GM12878 (cell line): ENCODE results near the gene RREB1. TPM values are rescaled to one million over a fixed set of nuclear protein-coding genes. Genes with fewer than 3 reads are reported as not detected.

ENCODE experiments used
- ATAC-seq: fragments of 200-7000 bp; cut with Tn5 transposase; 3 replicates; pipeline ENCODE4 v1.9.1; 2020; ENCODE audit warnings: mild to moderate bottlenecking, moderate library complexity
- BruUV-seq: library from RNA; stranded (reverse); fragments of 400-500 nt; replicated peaks from 2 replicates; lab custom pipeline; 2021; lab: Mats Ljungman, UMichigan
- CTCF ChIA-PET: fragments of 300-600 bp; sonication (Branson Sonifier 250); formaldehyde crosslinking; extraction: SDS; loops from one replicate; lab custom pipeline; 2021; ENCODE audit warnings: inconsistent platforms; lab: Yijun Ruan, JAX
- POLR2A ChIA-PET: fragments of 350-600 bp; formaldehyde crosslinking; extraction: SDS; loops from one replicate; lab custom pipeline; 2021; ENCODE audit warnings: inconsistent platforms; lab: Charles Lee
- RAD21 ChIA-PET: fragments of 300-600 bp; sonication (Branson Sonifier 250); formaldehyde crosslinking; loops from one replicate; lab custom pipeline; 2023; ENCODE audit warnings: antibody characterized with exemption; ENCODE audit not compliant: unreplicated experiment; lab: Charles Lee
- SMC1A ChIA-PET: fragments of 300-600 bp; sonication (Branson Sonifier 250); formaldehyde crosslinking; loops from one replicate; lab custom pipeline; 2023; ENCODE audit not compliant: unreplicated experiment, uncharacterized antibody; lab: Charles Lee
- DNase-seq: peaks from one replicate; pipeline ENCODE4 v3.0.0-alpha.2; 2011; ENCODE audit warnings: low read depth, low spot score
- FAIRE-seq: peaks from 3 replicates; lab custom pipeline; 2011; peaks lifted over from hg19 to GRCh38; lab: Jason Lieb, UNC
- H2AFZ ChIP-seq: 2 replicates; pipeline ENCODE4 v1.6.0; 2011; ENCODE audit warnings: low read depth, low read length, control low read depth; ENCODE audit not compliant: control insufficient read depth
- H3K27ac ChIP-seq: 2 replicates; pipeline ENCODE4 v1.5.1; 2011; ENCODE audit warnings: control low read depth; ENCODE audit not compliant: control insufficient read depth, insufficient read depth
- H3K27me3 ChIP-seq, 2 experiments: replicated peaks in 1 of 2; 2 replicates each; pipeline versions ENCODE4 v1.6.0 to v1.6.1; 2011; ENCODE audit warnings: low read length in 1 of 2; ENCODE audit not compliant: control insufficient read depth in 2 of 2, insufficient read depth in 2 of 2
- H3K36me3 ChIP-seq, 2 experiments: 2 replicates each; pipeline ENCODE4 v1.5.1; 2011; ENCODE audit warnings: low read length in 1 of 2; ENCODE audit not compliant: control insufficient read depth in 2 of 2, insufficient read depth in 2 of 2
- H3K4me1 ChIP-seq: 2 replicates; pipeline ENCODE4 v1.6.1; 2011; ENCODE audit warnings: mild to moderate bottlenecking, low read length, moderate library complexity, mixed read lengths; ENCODE audit not compliant: control insufficient read depth, insufficient read depth
- H3K4me2 ChIP-seq: 2 replicates; pipeline ENCODE4 v1.6.0; 2011; ENCODE audit warnings: control low read depth; ENCODE audit not compliant: control insufficient read depth, insufficient read depth
- H3K4me3 ChIP-seq: fragments of 200-600 bp; sonication (generic); 2 replicates; pipeline ENCODE4 v1.5.1; 2016
- H3K79me2 ChIP-seq: 2 replicates; pipeline ENCODE4 v1.6.0; 2011; ENCODE audit warnings: low read length; ENCODE audit not compliant: control insufficient read depth, insufficient read depth
- H3K9ac ChIP-seq: 2 replicates; pipeline ENCODE4 v1.8.0; 2011; ENCODE audit warnings: low read length, control low read depth, mixed read lengths; ENCODE audit not compliant: control insufficient read depth, insufficient read depth
- H3K9me3 ChIP-seq: replicated peaks from 3 replicates; pipeline ENCODE4 v1.5.1; 2011; ENCODE audit warnings: mild to moderate bottlenecking, low read length; ENCODE audit not compliant: control insufficient read depth, insufficient read depth
- H4K20me1 ChIP-seq: 2 replicates; pipeline ENCODE4 v1.6.0; 2011; ENCODE audit not compliant: control insufficient read depth, insufficient read depth
- MTA3 ChIP-seq: IDR thresholded peaks from 2 replicates; pipeline ENCODE4 v1.6.1; 2012; ENCODE audit warnings: low read length, inconsistent platforms, borderline replicate concordance
- NFYA ChIP-seq: IDR thresholded peaks from 2 replicates; pipeline ENCODE4 v1.6.1; 2011; ENCODE audit warnings: low read depth, mild to moderate bottlenecking, low read length, improper control_type of control experiment, borderline replicate concordance
- NKRF ChIP-seq: fragments of 450-650 bp; conservative IDR thresholded peaks from 2 replicates; pipeline ENCODE4 v1.6.1; 2017; ENCODE audit warnings: mild to moderate bottlenecking, moderate library complexity
- PAX5 ChIP-seq: IDR thresholded peaks from 2 replicates; pipeline ENCODE4 v1.6.1; 2011; ENCODE audit warnings: low read depth, low read length, borderline replicate concordance
- PBX3 ChIP-seq: IDR thresholded peaks from 2 replicates; pipeline ENCODE4 v1.6.1; 2011; ENCODE audit warnings: mild to moderate bottlenecking, low read depth, low read length, moderate library complexity; ENCODE audit not compliant: insufficient replicate concordance
- ZNF217 ChIP-seq: fragments of 450-650 bp; IDR thresholded peaks from 2 replicates; pipeline ENCODE4 v1.6.1; 2017; ENCODE audit warnings: antibody characterized with exemption, mild to moderate bottlenecking
- WGBS: methylation state at CpG from one replicate; pipeline ENCODE4 v1.1.6; 2016; ENCODE audit warnings: low lambda C conversion rate; ENCODE audit not compliant: insufficient replicate concordance, insufficient coverage; ENCODE audit errors: missing lambda C conversion rate; 5-methylcytosine and 5-hydroxymethylcytosine counted together
- in situ Hi-C: fragments of 300-500 bp; cut with MboI; formaldehyde crosslinking; loops from 9 replicates; pipeline ENCODE4 v1.14.3; 2018; ENCODE audit warnings: mixed read lengths
- intact Hi-C: fragments of 100-400 bp; cut with micrococcal nuclease; formaldehyde crosslinking; loops from one replicate; pipeline ENCODE4 v1.14.2; 2022; ENCODE audit not compliant: unreplicated experiment
- polyA plus RNA-seq, 11 experiments: library from polyadenylated mRNA; depleted of rRNA in 4 of 11; unstranded in 6 of 11; stranded (reverse) in 5 of 11; fragments of >200 nt; fragmentation: Nextera tagmentation in 4 of 11; fragmentation: Illumina TruSeq in 1 of 11; extraction: Ambion mirVana in 4 of 11; extraction: Trizol in 1 of 11; gene quantifications; 1 replicate in 1 of 11; 2 replicates in 10 of 11; pipeline versions ENCODE4 v1.2.1 to v1.2.3, GENCODE V29; 2011 to 2016; ENCODE audit warnings: inconsistent platforms in 2 of 11, missing spikeins in 2 of 11, low read depth in 1 of 11
- total RNA-seq, 4 experiments: library from RNA; depleted of rRNA in 3 of 4; stranded (reverse); fragments of >200 nt in 3 of 4; fragmentation: Illumina TruSeq in 1 of 4; extraction: Trizol in 1 of 4; gene quantifications; 2 replicates each; pipeline versions ENCODE4 v1.2.1 to v1.2.3, GENCODE V29; 2013 to 2021
- TF ChIP-seq, protein P1 (sequence below): fragments of 450-650 bp; IDR thresholded peaks from 2 replicates; pipeline ENCODE4 v1.6.1; 2017; ENCODE audit warnings: mild to moderate bottlenecking, moderate library complexity

Gene RREB1
- total and polyA plus RNA-seq, 10 of the 15 experiments (the other 5 are each of a cell fraction or from before 2014, with no cell fraction given): 1.9 to 30.3 (median 8.6) TPM

GRCh38 chr6:7073821-7074525 is 33.8 kb upstream of the RREB1 start (continued):
- TF ChIP-seq, protein P1, sequence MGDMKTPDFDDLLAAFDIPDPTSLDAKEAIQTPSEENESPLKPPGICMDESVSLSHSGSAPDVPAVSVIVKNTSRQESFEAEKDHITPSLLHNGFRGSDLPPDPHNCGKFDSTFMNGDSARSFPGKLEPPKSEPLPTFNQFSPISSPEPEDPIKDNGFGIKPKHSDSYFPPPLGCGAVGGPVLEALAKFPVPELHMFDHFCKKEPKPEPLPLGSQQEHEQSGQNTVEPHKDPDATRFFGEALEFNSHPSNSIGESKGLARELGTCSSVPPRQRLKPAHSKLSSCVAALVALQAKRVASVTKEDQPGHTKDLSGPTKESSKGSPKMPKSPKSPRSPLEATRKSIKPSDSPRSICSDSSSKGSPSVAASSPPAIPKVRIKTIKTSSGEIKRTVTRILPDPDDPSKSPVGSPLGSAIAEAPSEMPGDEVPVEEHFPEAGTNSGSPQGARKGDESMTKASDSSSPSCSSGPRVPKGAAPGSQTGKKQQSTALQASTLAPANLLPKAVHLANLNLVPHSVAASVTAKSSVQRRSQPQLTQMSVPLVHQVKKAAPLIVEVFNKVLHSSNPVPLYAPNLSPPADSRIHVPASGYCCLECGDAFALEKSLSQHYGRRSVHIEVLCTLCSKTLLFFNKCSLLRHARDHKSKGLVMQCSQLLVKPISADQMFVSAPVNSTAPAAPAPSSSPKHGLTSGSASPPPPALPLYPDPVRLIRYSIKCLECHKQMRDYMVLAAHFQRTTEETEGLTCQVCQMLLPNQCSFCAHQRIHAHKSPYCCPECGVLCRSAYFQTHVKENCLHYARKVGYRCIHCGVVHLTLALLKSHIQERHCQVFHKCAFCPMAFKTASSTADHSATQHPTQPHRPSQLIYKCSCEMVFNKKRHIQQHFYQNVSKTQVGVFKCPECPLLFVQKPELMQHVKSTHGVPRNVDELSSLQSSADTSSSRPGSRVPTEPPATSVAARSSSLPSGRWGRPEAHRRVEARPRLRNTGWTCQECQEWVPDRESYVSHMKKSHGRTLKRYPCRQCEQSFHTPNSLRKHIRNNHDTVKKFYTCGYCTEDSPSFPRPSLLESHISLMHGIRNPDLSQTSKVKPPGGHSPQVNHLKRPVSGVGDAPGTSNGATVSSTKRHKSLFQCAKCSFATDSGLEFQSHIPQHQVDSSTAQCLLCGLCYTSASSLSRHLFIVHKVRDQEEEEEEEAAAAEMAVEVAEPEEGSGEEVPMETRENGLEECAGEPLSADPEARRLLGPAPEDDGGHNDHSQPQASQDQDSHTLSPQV: no peak
- TF ChIP-seq, all 136 proteins: peak for 56

DNA sequence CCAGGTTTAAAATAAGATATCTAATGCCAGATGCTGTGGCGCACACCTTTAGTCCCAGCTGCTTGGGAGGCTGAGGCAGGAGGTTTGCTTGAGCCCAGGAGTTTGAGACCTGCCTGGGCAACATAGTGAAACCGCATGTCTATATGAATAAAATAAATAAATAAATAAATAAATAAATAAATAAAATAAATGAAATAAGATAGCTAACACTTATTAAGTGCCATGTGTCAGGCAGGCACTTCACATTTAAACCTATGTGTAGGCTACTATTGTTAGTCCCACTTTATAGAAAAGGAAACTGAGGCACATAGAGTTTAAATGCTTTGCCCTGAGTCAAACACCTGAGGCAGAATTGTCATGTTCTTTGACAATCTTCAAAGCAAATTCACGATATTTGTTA is 32.9 kb upstream of the RREB1 start:
- BruUV-seq: no TSS peak
- ChIA-PET CTCF (interaction anchor here (1.4 to 2.7 kb wide), 2 partner anchors 12 to 36 kb away, joined by 6 to 15 read pairs; no protein-coding TSS in a partner anchor), POLR2A (interaction anchor here (0.7 kb wide), 1 partner anchor 245 kb away, joined by 3 read pairs; no protein-coding TSS in a partner anchor), RAD21 (interaction anchor here (0.7 to 3.5 kb wide), 3 partner anchors 12 to 275 kb away, joined by 3 to 18 read pairs (median 7); no protein-coding TSS in a partner anchor), SMC1A (interaction anchor here (1.9 to 2.0 kb wide), 2 partner anchors 12 to 39 kb away, joined by 7 to 15 read pairs; no protein-coding TSS in a partner anchor)
- DNase-seq (no peak), ATAC-seq (no peak), FAIRE-seq (no peak)
- H4K20me1 ChIP-seq: no peaks in the 10 kb centered on the region
- in situ Hi-C loops (no loop called here), intact Hi-C loops (no loop called here)
- H2AFZ ChIP-seq: no peak overlapping the region
- H3K4me2 ChIP-seq: no peak overlapping the region
- no peak overlapping the region for H3K4me3 ChIP-seq
- no peaks in the 10 kb centered on the region for H3K79me2 ChIP-seq
- H3K27ac ChIP-seq: no peak overlapping the region
- TF ChIP-seq MTA3 (no peak), PAX5 (no peak), PBX3 (no peak), NKRF (no peak), ZNF217 (no peak), NFYA (no peak)
- WGBS: 97% methylated on average over 3 of the region's 3 CpGs
- H3K36me3 ChIP-seq: no peaks in the 10 kb centered on the region
- H3K27me3 ChIP-seq: no peaks in the 10 kb centered on the region
- H3K9ac ChIP-seq: no peak overlapping the region
- peaks cover 7% of the 10 kb centered on the region for H3K4me1 ChIP-seq
- no peaks in the 10 kb centered on the region for H3K9me3 ChIP-seq
